CD4-positive, alpha-beta T cell treated with Interleukin-17A for 1 hour (primary cell): ENCODE data around the gene SOX10.
"Not testable (repeated sequence)": the region's sequence is repeated elsewhere in the genome, so short reads cannot be mapped to it uniquely, and the experiment has no call there.

Experiments used
- DNase-seq: peaks from one replicate; pipeline ENCODE4 v3.0.0-alpha.2; 2020

The SOX10 gene

DNA sequence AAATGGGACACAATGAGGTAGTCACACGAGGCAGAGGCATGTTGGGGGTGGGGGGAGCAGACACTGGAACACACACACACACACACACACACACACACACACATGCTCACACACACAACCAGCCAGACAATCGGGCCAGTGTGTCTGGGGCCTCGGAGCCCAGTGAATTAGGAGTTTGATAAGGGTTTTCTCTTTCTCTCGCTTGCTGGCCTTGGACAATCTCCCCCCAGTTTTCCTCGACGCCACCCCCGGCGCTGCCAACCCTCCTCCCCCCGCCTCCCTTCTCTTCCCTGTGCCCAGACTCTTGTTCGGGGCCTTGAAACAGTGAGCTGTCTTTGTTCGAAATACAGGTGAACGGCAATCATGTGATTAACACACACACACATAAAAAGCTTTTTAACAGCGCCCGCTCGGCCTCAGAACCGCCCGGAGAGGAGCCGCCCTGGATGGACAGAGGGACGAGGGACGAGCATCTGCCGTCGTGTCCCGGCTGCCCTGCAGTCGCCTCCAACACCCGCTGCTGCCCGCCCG is 1.5 kb upstream of the SOX10 start:
- DNase-seq: no peak

DNA sequence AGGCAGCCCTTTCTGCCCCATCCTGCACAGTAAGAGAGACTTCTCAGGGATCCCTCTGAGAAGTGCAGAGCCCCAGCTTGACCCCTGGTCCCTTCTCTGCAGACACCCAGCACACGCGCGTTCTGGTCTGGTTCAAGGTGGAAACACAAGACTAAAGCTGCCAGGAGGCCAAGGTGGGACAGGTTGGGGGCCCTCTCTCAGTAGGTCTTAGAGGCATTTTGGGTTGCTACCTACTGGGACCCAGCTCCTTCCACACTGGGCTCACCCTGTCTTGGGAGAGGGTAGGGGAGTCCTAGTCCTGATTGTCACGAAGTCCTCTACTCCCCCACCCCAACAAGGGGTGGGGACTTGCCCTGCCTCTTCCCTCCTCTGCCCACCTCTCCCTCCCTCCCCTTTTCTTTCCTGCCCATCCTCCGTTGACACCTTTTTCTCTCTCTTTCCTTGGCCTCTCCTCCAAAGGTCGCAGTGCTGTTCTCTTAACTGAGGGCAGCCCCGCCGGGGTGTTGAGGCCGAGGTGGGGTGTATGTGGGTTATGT is 763 bp upstream of the SOX10 start:
- DNase-seq: no peak

DNA sequence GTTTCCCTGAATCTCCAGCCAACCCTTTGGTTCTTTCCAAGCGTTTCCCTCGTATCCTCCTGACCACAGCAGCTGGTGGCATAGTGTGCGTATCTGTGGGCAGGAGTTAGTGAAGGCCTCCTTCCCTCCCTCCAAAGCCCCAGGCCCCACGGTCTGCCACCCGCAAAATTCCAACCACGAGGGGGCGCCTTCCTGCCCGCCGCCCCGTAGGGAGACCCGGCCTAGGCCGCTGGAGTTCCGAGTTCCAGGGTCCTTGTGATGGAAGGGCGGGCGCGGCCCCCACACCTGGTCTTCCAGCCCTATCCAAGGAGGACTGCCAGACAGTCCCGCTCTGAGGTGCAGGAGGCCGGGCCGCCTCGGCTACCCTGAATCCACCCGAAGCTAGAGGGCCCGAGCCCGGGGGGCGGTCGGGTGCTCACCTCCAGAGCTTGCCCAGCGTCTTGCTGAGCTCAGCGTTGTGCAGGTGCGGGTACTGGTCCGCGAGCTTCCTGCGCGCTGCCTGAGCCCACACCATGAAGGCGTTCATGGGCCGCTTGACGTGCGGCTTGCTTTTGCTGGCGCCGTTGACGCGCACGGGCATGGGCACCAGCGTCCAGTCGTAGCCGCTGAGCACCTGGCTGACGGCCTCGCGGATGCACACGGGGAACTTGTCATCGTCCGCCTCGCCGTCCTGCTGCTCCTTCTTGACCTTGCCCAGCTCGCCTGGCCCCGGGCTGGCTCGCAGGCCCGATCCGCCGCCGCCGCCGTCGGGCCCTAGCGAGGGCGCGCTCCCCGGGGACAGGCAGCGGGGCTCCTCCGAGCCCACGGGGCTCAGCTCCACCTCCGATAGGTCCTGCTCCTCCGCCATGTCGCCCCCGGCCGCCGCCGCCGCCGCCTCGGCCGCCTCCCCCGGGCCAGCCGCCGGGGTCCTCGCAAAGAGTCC is 1.2 kb downstream of the SOX10 start:
- no peak for DNase-seq

DNA sequence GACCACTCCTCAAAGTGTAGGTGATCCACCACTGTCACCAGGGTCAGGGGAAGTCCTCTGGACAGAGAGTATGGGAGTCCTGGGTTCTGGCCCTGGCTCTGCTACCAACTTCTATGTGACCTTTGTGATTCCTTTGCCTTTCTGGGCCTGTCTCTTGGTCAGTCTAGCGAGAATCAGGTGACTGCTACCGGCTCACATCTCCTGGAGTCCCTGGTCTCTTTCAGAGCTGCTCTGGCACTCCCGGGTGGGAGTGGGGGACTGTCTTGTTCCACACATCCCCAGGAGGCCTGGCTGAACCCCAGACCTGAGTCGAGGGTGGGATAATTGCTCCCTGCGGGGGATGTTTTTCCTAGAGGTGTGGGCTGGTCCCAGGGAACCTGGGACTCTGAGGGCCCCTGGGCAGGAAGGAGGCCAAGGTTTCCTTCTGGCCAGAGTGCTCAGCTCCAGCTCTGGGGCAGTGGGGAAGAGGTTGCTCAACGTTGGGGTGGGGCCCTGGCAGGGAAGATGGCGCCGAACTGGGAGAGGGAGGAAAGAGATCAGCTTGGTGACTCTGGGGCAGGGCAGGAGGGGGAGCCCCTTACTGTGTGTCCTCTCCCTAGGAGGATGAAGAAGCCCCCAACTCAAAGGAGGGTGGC is 2.1 kb downstream of the SOX10 start:
- DNase-seq: no peak

DNA sequence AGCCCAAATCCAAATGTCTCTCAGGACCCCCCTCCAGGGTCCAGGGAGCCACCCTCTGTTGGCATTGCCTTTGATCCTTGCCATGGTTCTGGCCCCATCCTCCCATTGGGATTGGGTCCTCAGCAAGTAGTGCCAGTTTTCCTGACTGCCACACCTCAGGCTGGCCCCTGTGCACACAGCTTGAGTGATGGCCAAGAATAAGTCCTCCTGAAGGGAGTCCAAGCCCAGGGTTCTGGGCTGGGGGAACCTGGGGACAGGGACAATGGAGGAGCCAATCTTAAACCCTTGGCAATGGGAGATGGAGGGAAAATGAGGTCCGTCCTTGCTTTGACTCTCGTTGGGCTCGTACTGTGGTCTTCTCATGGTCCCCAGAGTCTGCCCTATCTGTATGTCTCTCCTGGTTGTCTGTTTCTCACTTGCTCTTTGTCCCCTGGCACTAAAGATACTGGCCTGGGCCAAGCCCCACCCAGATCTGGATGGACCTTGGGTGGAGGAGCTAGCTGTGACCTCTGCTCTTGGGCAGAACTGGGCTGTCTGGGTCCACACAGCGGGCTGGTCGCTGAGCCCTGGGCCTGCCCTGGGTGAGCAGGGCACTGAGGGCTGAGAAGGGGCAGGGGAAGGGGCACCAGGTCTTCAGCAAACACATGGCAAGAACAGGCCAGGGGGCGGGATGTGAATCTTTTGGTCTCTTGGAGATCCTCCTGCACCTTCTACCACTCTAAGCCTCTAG is 2.9 kb downstream of the SOX10 start:
- no peak for DNase-seq

DNA sequence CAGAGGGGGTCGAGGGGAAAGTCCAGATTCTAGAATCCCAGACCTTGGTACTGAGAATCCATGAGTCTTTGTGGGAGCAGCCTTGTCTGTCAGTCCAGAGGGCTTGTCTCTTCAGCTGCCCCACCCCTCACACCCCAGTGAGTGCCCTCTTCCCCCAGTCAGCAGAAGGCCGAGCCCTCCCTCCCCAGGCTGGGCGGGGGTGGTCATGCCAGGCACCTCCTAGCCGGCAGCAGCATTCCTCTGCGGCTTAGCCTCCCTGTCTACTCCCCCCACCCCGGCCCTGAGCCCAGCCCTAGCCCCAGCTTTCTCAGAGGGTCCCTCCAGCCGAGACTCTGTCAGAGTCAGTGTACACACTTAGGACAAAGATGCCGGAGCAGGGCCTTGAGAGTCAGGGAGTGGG is 4.6 kb downstream of the SOX10 start:
- no peak for DNase-seq

DNA sequence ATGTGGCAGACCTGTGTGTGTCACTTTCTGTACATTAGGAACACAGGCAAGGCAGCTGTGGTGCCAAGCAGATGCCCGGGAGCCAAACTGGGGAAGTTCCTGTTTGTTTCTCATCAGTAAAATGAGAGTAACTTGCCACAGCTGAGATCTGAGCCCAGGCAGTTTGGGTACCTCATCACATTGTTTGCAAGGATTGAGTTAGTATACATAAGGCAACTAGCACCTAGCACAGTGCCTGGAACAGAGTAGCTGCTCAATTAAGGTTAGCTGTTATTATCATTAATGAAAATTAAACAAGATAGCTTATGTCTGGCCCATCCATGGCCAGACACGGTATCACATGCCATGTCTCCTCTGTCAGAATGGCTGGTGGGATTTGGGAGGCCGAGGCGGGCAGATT is 7.8 kb downstream of the SOX10 start:
- DNase-seq: no peak

DNA sequence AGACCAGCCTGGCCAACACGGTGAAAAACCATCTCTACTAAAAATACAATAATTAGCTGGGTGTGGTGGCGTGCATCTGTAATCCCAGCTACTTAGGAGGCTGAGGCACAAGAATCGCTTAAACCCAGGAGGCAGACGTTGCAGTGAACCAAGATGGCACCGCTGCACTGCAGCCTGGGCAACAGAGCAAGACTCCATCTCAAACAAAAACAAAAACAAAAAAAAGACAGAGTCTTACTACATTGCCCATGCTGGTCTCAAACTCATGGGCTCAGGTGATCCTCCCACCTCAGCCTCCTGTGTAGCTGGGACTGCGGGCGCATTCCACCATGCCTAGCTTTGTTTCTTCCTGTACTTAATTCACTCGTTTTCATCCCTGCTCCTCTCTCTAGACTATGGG is 8.3 kb downstream of the SOX10 start:
- DNase-seq: not testable (repeated sequence)

DNA sequence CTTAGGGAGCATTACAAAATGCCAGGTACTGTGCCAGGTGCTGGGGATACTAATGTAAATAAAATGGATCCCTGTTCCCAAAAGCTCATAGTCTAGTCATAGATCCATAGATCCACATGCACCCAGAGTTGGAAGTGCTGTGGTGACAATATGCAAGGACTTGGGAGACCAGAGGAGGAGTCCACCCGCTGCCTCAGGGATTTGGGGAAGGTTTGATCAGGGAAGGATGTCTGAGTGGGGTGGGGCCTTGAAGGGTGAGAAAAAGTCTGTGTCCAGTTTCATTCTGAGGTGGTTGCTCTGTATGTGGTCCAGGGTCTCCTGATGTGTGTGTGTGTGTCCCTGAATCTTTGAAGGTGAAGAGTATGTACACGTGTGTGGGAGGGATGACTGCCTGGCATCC is 9.2 kb downstream of the SOX10 start:
- no peak for DNase-seq

DNA sequence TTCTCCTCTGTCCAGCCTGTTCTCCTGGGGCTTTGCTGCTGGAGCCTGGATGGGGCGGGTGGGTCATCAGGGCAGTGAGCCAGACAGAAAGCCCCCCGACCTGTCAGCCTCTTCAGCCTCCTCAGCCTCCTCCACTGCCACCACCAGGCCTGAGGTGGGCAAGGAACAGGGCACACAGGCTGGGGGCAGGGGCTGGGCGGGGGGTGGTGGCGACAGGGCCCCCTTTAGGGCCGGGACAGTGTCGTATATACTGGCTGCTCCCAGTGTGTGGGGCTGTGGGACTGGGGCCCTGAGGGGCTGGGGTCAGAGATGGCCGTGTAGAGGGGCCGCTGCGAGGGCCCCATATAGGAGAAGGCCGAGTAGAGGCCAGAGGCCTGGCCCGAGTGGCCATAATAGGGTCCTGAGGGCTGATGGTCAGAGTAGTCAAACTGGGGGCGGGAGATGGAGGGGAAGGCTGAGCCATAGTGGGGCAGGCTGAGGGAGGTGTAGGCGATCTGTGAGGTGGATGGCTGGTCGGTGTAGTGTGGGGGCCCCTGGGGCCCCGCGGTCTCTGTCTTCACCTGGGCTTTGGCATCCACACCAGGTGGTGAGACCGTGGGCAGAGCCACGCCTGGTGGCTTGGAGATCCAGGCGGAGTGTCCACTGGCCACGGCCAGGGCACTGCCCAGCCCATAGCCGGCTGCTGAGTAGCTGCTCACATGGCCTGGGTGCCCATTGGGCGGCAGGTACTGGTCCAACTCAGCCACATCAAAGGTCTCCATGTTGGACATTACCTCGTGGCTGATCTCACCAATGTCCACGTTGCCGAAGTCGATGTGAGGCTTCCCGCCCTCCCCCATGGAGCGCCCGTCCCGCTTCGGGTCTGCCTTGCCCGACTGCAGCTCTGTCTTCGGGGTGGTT is 10.8 kb downstream of the SOX10 start:
- DNase-seq: no peak

DNA sequence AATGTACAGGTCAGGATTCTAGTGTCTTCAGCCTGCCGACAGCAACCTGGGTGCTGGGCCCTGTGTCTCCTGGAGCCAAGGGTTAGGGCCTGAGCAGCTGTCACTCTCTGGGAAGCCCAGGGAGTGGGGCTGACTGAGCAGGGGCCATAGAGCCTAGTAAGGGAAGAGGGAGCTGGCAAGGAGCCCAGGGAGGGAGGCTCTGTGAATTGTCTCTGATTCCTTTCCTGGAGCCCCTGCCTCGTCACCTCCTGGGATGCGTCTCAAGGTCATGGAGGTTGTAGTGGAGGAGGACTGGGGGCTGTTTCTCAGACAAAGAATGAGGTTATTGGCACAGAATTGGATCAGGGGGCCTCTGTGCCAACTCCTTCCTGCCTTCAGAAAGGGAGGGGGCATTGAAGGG is 11.8 kb downstream of the SOX10 start:
- DNase-seq: no peak

DNA sequence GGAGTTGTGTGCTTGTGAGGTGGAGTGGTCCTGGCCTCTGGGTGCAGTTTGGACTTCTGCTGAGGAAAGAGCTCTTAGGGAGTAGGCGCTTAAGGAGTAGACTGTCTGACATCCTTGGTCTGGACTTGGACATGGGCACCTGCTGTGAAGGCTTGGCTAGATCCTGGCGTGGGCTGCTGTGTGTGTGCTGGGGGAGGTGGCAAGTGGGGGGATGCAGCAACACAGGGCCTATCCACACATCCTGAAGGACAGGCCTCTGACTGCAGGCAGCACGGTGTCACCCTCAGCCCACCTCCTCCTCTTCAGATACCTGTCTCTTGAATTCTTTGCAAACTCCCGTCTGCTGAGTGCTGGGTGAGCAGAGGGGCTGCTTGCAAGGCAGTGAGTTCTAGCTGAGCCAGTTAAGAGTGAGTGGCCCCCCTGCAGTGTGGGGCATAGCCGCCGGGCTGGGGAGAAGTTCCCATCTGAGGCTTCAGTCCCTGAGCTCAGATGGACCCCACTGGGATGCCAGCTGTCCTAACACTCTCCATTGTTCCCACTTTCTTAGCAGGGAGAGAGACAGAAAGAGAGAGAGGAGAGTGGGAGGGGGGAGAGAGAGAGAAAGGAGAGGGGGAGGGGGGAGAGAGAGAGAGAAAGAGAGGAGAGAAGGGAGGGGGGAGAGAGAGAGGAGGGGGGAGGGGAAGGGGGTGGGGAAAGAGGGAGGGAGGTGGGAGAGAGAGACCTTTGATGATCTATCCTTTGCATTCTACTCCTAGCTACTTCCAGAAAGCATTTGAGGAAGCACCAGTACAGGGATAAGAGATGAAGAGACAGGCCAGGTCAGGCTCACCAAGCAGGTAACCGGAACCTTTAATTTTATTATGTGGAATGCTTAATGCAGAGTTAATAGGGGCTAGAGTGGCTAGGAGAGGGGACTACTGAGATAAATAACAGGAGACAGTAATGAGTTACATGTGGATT is 12.6 kb downstream of the SOX10 start:
- DNase-seq: no peak

DNA sequence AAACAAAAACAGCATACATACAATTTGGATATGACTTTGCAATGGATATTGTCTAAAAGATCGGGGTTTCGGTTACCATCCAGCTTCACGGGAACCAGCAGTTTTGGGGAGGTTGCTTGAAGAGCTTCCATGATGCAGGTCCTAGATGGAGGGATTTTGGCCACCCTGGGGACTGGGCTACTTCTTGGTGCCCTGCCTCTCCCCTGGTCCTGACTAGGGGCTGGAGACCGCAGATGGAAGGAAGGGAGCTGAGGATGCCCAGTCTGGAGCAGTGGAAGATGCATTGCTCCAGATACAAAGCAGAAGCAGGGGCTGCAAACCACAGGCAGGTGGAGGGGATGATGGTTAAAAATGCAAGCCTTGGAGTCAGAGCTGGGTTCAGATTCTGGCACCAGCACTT is 13.5 kb downstream of the SOX10 start:
- no peak for DNase-seq

DNA sequence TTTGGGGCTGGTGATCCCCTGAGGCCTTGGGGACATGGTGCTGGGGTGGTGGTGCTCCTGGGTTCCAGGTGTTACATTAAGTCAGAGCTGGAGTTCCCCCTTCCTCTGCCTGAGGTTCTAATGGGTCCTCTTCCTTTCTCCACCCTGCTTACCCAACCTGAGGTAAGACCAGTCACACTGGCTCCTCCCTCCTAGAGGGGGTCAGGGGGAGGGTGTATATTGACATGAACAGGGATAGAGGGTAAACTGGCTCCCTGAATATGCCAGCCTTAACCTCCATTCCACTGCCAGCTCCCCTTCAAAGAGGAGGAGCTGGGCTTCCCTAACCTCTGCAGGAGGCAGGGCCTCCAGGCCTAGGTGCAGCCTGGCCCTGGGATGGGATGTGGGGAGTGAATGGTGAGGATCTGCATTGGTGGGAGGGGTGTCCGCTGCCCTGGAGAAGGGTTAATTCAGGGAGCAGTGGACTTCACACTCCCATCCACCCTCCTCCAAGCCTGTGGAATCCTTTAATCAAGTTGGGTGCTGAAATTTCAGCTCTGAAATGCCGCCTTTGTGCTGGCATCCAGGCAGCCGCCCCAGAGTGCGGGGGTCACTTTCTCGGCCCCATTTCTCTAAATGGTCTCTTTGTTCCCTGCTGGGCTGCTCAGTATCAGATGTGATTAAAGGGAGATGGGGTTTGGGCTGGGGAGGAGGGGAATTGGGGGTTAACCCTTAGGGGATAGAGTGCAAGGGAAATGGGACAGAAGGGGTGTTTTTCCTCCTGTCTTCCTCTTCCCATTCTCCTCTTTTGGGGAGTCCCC is 15.7 kb downstream of the SOX10 start:
- no peak for DNase-seq

DNA sequence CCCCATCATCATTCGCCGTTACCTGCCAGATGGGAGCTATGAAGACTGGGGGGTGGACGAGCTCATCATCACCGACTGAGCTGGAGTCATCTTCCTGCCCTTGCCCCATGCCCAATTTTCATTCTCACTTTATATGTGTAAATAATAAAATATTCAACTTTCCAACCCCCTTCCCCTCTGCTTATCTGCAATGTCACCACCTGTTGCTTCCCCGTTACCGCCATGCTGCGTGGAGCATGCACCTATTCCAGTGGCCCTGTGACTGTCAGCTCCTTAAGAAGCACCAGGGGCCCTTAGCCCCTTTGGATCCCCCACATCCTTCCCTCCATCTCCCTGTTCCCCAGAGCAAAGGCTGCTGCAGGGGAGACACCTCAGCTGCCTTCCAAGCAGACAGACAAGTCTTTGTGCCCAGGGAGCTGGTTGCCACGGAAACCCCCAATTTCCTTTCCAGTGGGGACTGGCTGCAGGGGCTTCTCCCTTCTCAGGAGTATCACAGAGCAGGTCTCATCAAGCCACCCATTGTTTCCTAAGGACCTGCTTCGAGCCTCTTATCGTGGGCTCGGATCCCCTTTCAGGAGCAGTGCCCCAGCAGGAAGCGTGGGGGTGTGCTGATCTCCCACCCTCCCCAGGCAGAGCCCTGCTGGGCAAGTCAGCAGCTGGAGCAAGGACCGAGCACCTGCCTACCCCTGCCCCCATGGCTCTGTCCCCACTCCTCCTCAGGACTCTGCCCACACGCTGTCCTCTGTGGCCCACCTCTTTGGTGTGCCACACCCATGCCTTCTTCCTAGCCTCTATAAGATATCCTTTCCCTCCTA is 16.5 kb downstream of the SOX10 start:
- DNase-seq: no peak

DNA sequence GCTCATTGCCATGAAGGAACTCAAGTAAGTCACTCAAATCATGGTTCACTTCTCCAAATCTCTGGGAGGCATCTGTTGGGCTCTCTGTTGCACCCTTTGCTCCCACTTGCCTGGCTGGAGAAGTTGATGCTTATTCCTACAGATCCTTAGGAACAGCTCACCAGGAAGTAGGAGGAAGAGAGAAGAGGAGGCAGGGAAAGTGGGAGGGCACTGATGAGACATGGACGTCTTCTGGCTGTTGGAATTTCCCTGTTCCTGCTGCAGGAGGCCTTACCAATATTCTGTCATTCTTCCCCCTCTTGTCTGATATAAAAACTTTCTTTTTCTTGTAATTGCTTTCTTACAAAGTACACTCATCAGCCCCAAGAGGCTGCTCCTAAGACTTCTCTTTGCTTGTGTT is 17.2 kb downstream of the SOX10 start:
- DNase-seq: no peak

DNA sequence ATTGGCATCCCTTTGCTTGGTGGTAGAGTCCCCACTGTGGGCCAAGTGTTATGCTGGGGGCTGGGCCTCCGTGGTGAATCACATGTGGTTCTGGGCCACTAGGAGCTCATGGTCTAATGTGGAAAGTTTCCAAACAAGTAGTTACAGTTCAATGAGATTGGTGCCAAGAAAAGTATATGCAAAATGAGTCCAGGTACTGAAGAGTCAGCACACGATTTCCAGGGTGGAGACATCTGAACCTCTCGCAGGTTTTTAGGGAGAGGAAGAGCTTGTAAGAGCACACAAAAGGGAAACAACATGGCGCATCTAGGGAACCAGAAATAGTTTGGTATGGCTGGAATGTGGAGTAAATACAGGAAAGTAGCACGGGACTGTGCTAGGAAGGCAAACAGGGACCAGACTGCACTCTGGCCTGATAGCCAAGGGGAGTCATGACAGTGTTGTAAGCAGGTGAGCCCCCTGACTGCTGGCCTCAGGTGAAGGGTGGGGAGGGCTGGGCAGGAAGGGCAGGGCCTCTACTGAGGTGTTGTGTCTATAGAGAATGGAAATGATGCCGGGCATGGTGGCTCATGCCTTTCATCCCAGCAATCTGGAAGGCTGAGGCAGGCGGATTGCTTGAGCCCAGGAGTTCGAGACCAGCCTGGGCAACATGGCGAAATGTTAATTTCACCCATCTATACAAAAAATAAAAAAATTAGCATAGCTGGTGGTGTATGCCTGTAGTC is 18.3 kb downstream of the SOX10 start:
- DNase-seq: no peak

DNA sequence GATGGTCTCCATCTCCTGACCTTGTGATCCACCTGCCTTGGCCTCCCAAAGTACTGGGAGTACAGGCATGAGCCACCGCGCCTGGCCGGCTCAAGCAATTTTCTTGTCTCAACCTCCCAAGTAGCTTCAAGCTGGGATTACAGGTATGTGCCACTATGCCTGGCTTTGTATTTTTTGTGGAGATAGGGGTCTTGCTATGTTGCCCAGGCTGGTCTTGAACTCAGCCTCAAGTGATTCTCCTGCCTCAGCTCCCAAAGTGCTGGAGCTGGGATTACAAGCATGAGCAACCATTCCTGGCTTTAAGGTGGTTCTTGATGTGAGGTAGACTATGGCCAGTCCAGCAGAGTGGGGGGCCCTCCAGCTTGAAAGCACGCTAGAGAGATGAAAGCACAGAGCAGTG is 23.3 kb downstream of the SOX10 start:
- no peak for DNase-seq
